Peyer's patch (tissue), 4 donors: ENCODE data around the gene RALGPS1.

Experiments
- POLR2A ChIP-seq, 2 donors: fragments of 450-650 bp; IDR thresholded peaks; one replicate each; pipeline ENCODE4 v1.5.1; 2017; ENCODE audit warnings: antibody characterized with exemption in 2 of 2, mild to moderate bottlenecking in 2 of 2, moderate library complexity in 2 of 2
- TF ChIP-seq, protein P1 (sequence below), 6 experiments: fragments of 450-650 bp in 4 of 6; fragments of 200-600 bp in 2 of 6; sonication (generic) in 1 of 6; IDR thresholded peaks; one replicate each; pipeline ENCODE4 v1.5.1; 2017 to 2019; ENCODE audit warnings: antibody characterized with exemption in 6 of 6, mild to moderate bottlenecking in 3 of 6, moderate library complexity in 1 of 6

DNA sequence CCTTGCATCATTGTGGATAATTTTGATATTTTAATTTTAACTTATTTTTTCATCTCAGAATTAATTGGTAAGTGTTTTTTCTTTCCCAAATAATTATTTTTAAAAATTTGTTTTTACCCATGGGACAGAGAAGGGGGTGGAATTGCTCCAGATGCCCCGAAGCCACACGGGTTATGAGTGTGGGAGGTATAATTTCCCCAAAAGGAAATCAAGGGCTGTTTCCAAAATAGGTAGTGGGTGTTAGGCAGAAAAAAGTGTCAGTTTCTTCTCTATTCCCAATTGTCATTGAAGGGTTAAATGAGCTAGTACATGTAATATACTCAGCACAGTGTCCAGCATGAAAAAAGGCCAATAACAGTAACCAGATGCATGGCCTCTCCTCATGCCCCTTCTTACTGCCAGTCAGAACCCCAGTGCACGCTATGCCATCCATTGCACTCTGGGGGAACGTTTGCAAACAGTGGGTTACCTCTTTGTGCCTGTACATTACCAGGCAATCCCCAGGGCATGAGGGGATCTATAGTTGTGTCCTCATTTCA lies 244.3 kb downstream of the RALGPS1 start:
- TF ChIP-seq, protein P1, sequence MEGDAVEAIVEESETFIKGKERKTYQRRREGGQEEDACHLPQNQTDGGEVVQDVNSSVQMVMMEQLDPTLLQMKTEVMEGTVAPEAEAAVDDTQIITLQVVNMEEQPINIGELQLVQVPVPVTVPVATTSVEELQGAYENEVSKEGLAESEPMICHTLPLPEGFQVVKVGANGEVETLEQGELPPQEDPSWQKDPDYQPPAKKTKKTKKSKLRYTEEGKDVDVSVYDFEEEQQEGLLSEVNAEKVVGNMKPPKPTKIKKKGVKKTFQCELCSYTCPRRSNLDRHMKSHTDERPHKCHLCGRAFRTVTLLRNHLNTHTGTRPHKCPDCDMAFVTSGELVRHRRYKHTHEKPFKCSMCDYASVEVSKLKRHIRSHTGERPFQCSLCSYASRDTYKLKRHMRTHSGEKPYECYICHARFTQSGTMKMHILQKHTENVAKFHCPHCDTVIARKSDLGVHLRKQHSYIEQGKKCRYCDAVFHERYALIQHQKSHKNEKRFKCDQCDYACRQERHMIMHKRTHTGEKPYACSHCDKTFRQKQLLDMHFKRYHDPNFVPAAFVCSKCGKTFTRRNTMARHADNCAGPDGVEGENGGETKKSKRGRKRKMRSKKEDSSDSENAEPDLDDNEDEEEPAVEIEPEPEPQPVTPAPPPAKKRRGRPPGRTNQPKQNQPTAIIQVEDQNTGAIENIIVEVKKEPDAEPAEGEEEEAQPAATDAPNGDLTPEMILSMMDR (IDR thresholded peaks at IDR 0.05): no peak
- TF ChIP-seq POLR2A (IDR thresholded peaks at IDR 0.05): no peak
